Breast epithelium (tissue), 3 donors: ENCODE data around the gene ADAMTS17.

Experiments
- POLR2A ChIP-seq: fragments of 450-650 bp; IDR thresholded peaks from one replicate; pipeline ENCODE4 v1.6.1; 2016; ENCODE audit warnings: antibody characterized with exemption, mild to moderate bottlenecking, moderate library complexity
- POLR2AphosphoS5 ChIP-seq, 3 donors: sonication (generic); formaldehyde crosslinking; IDR thresholded peaks; one replicate each; pipeline ENCODE4 v1.6.1; 2017; ENCODE audit warnings: antibody characterized with exemption in 3 of 3
- TF ChIP-seq, protein P1 (sequence below), 3 donors: fragments of 450-650 bp; IDR thresholded peaks; one replicate each; pipeline ENCODE4 v1.5.1; 2016 to 2017; ENCODE audit warnings: antibody characterized with exemption in 3 of 3, mild to moderate bottlenecking in 3 of 3, moderate library complexity in 3 of 3

DNA sequence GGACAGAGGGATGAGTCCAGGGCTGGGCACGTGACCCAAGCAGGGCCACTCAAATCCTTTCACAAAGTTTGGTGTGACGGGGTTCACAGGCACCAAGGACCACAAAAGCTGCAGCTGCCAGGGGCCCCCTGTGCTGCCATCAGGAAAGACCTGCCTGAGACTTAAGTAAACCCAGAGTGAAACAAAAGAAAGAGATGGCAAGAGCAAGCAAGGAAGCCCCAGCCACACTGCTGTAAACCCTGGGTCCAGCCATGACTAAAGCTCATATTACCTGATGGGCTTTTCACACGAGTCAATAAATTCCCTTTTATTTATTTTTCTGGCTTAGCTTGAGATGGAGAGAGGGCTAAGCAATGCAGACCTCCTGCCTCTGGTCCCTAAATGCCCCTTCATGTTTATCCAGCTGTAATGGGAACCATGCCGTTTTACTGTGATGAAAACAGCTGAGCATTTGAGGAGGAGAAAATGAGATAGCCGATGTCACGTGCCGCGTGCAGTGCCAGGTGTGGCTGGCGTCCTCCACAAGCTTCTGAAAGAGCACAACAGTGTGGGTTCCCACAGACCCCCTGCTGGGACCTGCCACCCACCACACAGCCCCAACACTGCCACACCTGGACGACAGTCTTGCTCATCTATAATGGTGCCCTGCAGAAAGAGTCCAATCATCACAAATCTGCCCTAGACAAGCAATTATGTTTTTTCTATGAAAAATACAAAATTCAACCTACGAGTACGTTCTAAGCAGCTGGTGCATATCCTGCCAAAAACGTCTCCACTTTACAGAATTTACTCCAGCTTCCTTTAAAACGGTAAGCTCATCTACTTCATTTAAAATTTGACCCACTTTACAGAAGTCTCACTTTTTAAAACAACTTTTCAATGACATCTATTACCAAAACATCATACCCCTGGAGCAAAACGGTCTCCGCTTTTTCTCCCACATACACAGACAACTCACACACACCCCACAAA, 34.2 kb downstream of the ADAMTS17 start:
- TF ChIP-seq, protein P1, sequence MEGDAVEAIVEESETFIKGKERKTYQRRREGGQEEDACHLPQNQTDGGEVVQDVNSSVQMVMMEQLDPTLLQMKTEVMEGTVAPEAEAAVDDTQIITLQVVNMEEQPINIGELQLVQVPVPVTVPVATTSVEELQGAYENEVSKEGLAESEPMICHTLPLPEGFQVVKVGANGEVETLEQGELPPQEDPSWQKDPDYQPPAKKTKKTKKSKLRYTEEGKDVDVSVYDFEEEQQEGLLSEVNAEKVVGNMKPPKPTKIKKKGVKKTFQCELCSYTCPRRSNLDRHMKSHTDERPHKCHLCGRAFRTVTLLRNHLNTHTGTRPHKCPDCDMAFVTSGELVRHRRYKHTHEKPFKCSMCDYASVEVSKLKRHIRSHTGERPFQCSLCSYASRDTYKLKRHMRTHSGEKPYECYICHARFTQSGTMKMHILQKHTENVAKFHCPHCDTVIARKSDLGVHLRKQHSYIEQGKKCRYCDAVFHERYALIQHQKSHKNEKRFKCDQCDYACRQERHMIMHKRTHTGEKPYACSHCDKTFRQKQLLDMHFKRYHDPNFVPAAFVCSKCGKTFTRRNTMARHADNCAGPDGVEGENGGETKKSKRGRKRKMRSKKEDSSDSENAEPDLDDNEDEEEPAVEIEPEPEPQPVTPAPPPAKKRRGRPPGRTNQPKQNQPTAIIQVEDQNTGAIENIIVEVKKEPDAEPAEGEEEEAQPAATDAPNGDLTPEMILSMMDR (IDR thresholded peaks at IDR 0.05) = no peak
- TF ChIP-seq POLR2AphosphoS5 (IDR thresholded peaks at IDR 0.05) (no peak), POLR2A (no peak)
